Activated naive CD4-positive, alpha-beta T cell treated with Interleukin-2 at 50 U/mL for 16 hours (primary cell): ENCODE data around the gene TAF12.
"Not testable (repeated sequence)": the region's sequence is repeated elsewhere in the genome, so short reads cannot be mapped to it uniquely, and the experiment has no call there.

Experiments
- DNase-seq: peaks from one replicate; pipeline ENCODE4 v3.0.0-alpha.2; 2020

TAF12 gene

DNA sequence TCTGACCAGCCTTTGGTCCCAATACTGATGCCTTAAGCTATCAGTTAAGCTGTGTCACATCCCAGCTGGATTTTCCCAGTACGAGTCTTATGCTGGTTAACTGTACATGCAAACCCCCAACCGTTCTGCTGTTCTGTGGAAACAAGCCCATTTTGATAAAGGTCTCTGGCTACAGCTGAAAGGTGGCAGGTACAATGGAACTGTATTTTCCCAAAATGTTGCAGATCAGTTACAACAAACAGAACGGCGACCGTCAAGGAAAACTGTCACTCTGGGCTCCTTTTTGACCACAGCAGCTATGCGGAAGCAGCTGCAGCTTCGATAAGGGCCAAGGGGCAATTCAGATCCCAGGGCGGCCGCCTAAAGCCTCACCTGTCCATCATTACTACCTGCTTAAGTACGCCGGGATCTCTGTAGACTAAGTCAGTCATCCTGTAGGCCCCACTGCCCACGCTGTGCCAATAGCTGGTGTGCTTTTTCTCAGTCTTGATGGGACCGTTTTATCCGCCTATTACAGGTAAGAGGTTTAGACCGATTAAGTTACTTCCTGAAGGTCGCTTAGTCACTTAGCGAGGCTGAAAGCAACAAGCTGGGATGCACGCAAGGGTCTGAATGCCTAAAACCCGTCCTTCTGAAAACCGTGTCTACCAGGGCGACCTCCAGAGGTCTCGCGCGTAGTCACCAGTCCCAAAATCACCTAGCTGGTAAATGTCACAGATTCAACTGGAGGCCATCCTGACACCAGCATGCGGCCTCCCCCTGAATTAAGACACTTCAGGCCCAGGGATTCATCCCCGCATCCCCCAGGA, 61.9 kb downstream of the TAF12 start:
- DNase-seq: peak; percentile 65

DNA sequence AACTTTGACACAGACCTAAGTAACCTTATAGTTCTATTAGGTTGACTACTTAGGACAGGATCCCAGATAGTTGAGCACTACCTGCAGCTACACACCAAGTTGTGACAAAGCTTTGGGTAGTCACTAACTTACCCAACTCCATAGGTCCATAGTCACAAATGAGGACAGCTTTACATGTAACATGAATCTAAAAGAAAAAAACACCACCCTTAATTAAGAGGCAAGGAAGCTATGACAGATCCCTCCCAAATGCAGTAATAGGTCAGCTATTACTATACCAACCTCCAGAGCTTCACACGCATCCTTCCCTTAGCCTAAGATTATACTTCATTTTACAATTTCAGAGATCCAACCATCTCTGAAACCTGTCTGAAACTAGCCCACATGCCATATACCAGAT, 63.5 kb downstream of the TAF12 start:
- no peak for DNase-seq

DNA sequence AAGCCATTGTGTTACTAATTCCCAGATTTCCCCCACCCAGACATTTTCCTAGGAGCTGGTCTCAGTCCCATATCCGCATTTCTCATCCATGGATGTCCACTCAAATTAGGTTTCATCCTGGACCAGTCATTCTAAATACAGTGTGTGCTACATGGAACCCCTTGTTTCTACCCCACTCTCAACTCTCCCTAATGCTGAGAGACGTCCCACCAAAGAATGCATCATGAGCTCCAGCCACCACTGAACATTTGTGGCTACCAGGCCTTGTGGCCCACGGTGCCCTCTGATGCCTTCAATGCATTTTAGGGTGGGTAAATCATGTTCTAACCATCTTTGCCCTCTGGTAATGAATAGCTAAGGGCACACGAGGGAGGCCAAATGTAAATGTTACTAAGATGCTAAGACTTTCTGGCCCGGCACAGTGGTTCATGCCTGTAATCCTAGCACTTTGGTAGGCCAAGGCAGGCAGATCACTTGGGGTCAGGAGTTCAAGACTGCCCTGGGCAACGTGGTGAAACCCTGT, 64.1 kb downstream of the TAF12 start:
- DNase-seq: no peak

DNA sequence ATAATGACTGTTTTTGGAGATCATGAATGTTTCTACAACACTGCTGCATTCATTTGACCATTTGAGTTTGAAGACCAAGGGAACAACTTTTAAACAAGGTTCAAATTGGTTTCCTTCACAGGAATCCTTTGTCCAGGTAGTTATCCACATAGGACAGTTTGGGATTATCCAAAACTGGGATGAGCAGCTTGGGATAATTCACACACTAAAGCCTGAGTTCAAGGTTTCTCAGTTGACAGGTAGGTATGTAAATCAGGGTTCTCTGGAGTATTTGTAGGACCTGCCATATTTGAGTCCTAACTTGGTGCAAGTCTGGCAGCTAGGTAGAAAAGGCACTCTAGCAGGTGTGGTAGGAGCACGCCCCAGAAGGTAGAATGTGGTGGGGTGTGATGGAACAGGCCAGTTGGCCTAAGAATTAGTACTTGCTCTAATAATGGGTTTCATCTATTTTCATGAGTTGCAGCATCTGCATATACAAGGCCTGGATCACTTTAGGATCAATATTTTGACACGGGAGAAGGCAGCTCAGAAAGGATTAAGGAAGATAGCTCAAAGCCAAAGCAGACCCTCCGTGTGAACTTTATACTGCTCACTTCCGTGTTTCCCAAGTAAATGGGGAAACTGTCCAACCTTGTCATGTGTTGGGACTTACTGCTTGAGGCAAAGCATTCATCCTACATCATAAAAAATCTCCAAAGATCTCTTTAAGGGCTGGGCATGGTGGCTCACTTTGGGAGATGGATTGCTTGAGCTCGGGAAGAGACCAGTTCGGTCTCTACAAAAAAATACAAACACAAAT, 64.9 kb downstream of the TAF12 start:
- DNase-seq: no peak

DNA sequence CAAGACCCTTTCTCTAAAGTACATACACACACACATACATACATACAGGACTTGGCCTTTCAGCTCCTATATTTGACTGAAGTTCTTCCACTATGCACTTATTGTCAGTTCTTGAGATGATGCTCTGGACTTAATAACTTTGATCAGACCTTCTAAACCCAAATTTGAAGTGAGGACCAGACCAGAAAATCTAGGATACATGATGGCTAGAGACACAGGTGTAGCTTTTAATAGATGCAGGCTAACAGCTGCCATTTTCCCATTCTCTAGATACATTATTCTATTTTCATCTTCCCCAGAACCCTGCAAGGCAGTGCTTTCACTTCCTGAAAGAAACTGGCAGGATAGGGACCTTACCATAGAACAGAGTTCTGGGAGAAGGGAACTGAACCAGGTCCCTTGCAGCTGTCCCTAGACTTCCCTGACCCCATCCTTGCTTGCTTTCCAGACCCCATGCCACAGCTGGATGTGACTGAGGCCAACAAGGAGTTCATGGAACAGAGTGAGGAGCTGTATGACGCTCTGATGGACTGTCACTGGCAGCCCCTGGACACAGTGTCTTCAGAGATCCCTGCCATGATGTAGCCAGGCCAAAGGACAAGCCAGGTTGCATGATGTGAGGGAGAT, 65.7 kb downstream of the TAF12 start:
- peak; percentile 22 for DNase-seq

DNA sequence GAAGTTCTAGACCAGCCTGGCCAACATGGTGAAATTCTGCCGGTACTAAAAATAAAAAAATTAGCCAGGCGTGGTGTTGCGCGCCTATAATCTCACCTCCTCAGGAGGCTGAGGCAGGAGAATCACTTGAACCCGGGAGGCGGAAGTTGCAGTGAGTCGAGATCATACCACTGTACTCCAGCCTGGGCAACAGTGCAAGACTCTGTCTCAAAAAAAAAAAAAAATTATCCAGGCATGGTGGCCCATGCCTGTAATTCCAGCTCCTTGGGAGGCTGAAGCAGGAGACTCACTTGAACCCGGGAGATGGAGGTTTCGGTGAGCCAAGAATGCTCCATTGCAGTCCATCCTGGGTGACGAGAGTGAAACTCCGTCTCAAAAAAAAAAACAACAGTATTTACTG, 69.3 kb downstream of the TAF12 start:
- DNase-seq: no peak

DNA sequence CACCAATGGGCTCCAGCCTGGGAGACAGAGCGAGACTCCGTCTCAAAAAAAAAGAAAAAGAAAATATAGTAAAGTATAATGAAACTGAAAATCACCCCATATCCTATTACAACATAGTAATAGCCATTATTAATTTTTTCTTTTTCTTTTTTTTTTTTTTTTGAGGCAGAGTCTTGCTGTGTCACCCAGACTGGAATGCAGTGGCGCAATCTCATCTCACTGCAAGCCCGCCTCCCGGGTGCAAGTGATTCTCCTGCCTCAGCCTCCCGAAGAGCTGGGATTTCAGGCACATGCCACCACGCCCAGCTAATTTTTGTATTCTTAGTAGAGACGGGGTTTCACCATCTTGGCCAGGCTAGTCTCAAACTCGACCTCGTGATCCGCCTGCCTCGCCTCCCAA, 70.0 kb downstream of the TAF12 start:
- DNase-seq: not testable (repeated sequence)

DNA sequence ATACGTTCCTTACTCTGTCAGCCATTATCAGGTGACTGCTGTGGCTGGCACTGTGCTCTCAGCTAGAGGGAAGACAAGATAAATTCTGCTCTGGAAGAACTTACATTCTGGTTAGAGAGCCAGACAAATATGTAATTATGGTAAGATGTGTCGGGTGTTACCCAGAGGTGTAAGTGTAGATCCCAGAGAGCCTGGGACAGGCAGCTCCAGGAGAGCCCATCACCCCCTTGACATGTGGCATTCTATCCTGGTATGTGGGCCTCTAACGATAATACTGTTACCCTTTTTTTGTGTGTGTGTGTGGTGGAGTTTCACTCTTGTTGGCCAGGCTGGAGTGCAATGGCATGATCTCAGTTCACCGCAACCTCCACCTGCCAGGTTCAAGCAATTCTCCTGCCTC, 71.0 kb downstream of the TAF12 start:
- no peak for DNase-seq

DNA sequence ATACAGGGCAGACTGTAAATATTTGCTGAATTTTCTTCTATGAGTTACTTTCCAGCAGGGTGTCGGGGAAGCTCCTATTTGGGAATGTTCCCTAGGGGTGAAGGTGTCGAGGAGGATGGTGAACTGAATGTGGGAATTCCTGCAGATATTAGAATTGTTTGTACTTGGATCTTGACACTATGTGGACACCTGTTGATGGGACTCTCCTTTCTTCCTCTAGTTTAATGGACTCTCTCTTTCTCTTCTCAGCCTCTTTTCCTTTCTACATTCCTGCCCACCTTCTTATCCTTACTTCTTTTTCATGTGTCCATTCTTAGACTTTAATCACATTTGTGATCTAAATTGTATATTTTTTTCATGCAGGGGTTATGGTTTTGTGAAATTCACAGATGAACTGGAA, 75.9 kb downstream of the TAF12 start:
- DNase-seq: no peak

DNA sequence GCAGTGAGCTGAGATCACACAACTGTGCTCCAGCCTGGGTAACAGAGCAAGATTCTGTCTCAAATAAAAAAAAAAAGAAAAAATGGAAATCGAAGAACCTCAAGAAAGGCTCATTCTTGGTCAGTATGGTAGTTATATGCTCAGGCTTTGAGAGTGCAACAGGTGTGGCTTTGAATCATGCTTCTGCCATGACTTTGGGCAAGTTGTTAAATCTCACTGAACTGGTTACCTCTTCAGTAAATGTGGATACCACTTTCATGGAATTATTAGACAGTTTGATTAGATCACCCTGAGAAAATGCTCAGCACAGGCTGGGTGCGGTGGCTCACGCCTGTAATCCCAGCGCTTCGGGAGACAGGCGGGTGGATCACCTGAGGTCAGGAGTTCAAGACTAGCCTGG, 77.1 kb downstream of the TAF12 start:
- no peak for DNase-seq

DNA sequence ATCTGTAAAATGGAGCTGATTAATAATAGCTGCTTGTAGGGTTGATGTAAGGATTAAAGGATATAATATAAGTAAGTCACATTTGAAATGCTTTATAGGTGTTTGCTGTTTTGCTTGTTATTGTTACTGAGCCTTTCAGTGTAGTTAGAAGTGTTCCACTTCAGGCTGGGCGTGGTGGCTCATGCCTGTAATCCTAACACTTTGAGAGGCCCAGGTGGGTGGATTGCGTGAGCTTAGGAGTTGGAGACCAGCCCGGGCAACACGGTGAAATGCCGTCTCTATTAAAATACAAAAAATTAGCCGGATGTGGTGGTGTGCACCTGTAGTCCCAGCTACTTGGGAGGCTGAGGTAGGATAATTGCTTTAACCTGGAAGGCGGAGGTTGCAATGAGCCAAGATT, 77.8 kb downstream of the TAF12 start:
- DNase-seq: no peak

DNA sequence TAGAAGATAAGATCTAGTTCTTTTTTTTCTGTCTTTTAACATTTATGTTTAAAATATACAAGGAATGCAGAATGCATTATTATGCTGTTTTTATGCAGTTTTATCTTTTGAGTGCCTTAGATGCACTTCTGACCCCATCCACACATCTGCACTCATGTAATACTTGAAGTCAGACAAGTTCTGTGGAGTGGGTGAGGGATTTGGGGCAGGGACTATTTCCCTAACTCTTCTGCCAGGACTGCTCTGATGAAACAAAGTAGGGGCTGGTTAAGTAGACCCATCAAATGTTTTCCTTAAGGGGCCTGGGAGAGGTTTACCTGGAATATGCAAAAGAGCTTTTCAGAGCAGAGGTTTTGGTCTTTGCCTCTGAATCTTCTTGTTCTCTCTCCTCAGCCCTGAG, 78.6 kb downstream of the TAF12 start:
- DNase-seq: no peak

DNA sequence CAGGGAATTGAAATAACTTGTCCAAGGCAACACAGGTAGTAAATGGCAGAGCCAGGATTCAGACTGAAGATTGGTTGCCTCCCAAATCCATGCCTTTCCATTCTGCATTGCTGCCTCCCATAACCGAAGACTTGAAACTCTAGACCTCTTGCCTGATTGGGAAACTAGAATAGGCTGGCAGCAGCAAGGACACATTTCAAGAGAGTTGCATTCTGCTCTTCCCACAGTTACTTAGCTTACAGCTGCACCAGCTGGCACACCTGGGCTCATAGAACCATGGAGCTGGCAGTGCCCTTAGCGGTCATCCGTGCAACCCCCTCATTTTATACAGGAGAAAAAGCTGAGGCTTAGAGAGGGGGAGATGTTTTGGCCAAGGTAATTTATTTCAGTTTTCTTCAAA, 82.0 kb downstream of the TAF12 start:
- no peak for DNase-seq
